SK-N-MC (cell line): Measurements from ENCODE around the gene PPP1R9A.

ENCODE experiments used
- EZH2 ChIP-seq: fragments of 200-600 bp; sonication (generic); IDR thresholded peaks from one replicate; pipeline ENCODE4 v1.6.1; 2017; ENCODE audit warnings: antibody characterized with exemption
- POLR2AphosphoS5 ChIP-seq: IDR thresholded peaks from 2 replicates; pipeline ENCODE4 v1.6.1; 2012; ENCODE audit warnings: mild to moderate bottlenecking, low read depth, low read length, borderline replicate concordance

DNA sequence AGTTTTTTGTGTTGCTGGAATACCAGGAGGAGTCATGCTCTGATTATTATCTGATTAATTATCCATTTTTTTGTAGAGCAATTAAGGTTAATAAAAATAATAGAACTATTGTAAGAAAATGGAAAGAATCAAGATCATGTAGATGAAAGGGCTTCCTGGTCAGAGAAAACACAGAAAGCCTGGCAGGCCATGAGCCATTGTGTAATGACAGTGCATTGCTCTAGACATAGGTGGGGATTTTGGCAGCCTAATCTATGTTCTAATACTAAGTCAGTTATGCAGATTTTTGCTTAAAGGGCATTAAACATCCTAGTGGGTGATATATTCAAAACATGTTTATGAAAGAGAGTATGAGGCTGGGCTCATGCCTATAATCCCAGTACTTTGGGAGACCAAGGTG, 198.2 kb downstream of the PPP1R9A start:
- no peak for TF ChIP-seq EZH2
- no peak for TF ChIP-seq POLR2AphosphoS5
